ENCODE measurements around the gene MAML3.

Gene MAML3

GRCh38 chr4:140153718-140154571 is at the start of gene MAML3:
MAML3 (minus strand) TSS chr4:140154184; CDS start chr4:140153327, 857 bp downstream.
- in situ Hi-C loops (cut with MboI; ENCODE audit: low sequenced_read_pairs), result no loop called here

GRCh38 chr4:140198942-140199341 is 45.0 kb upstream of the MAML3 start:
- in situ Hi-C loops (cut with MboI; ENCODE audit: low sequenced_read_pairs), result no loop called here

- in situ Hi-C loops (cut with MboI; ENCODE audit: low sequenced_read_pairs), result no loop called here
Measured at GRCh38 chr4:140195806-140196205, 41.8 kb upstream of the MAML3 start.

GRCh38 chr4:140189805-140190204 is 35.8 kb upstream of the MAML3 start:
- in situ Hi-C loops (cut with MboI; ENCODE audit: low sequenced_read_pairs), result no loop called here

GRCh38 chr4:140188975-140189374 is 35.0 kb upstream of the MAML3 start:
- in situ Hi-C loops (cut with MboI; ENCODE audit: low sequenced_read_pairs), result no loop called here

- in situ Hi-C loops (cut with MboI; ENCODE audit: low sequenced_read_pairs), result no loop called here
Measured at GRCh38 chr4:140187316-140187695, 33.3 kb upstream of the MAML3 start.

GRCh38 chr4:140186651-140187315 is 32.8 kb upstream of the MAML3 start:
- in situ Hi-C loops (cut with MboI; ENCODE audit: low sequenced_read_pairs), result no loop called here

GRCh38 chr4:140186082-140186438 is 32.1 kb upstream of the MAML3 start:
- in situ Hi-C loops (cut with MboI; ENCODE audit: low sequenced_read_pairs), result no loop called here

GRCh38 chr4:140185412-140186081 is 31.6 kb upstream of the MAML3 start:
- in situ Hi-C loops (cut with MboI; ENCODE audit: low sequenced_read_pairs), result no loop called here

GRCh38 chr4:140183270-140183669 is 29.3 kb upstream of the MAML3 start:
- in situ Hi-C loops (cut with MboI; ENCODE audit: low sequenced_read_pairs), result no loop called here

- in situ Hi-C loops (cut with MboI; ENCODE audit: low sequenced_read_pairs), result no loop called here
Measured at GRCh38 chr4:140180577-140180976, 26.6 kb upstream of the MAML3 start.

GRCh38 chr4:140176735-140177134 is 22.8 kb upstream of the MAML3 start:
- in situ Hi-C loops (cut with MboI; ENCODE audit: low sequenced_read_pairs), result no loop called here

GRCh38 chr4:140174543-140174942 is 20.6 kb upstream of the MAML3 start:
- in situ Hi-C loops (cut with MboI; ENCODE audit: low sequenced_read_pairs), result no loop called here

GRCh38 chr4:140172960-140173359 is 19.0 kb upstream of the MAML3 start:
- in situ Hi-C loops (cut with MboI; ENCODE audit: low sequenced_read_pairs), result no loop called here

- in situ Hi-C loops (cut with MboI; ENCODE audit: low sequenced_read_pairs), result no loop called here
Measured at GRCh38 chr4:140170299-140170698, 16.3 kb upstream of the MAML3 start.

GRCh38 chr4:140168936-140169335 is 15.0 kb upstream of the MAML3 start:
- in situ Hi-C loops (cut with MboI; ENCODE audit: low sequenced_read_pairs), result no loop called here

GRCh38 chr4:140168474-140168873 is 14.5 kb upstream of the MAML3 start:
- in situ Hi-C loops (cut with MboI; ENCODE audit: low sequenced_read_pairs), result no loop called here

GRCh38 chr4:140163029-140163810 is 9.2 kb upstream of the MAML3 start:
- in situ Hi-C loops (cut with MboI; ENCODE audit: low sequenced_read_pairs), result no loop called here

GRCh38 chr4:140162596-140162995 is 8.6 kb upstream of the MAML3 start:
- in situ Hi-C loops (cut with MboI; ENCODE audit: low sequenced_read_pairs), result no loop called here

- in situ Hi-C loops (cut with MboI; ENCODE audit: low sequenced_read_pairs), result no loop called here
Measured at GRCh38 chr4:140158365-140159030, 4.5 kb upstream of the MAML3 start.

GRCh38 chr4:140157341-140157740 is 3.4 kb upstream of the MAML3 start:
- in situ Hi-C loops (cut with MboI; ENCODE audit: low sequenced_read_pairs), result no loop called here
